OCI-LY7 (cell line): ENCODE measurements around the gene POLR1D. TPM values are rescaled to one million over a fixed set of nuclear protein-coding genes. Genes with fewer than 3 reads are reported as not detected.

ENCODE experiments used
- BruUV-seq: library from RNA; stranded (reverse); fragments of 400-500 nt; replicated peaks from 2 replicates; lab custom pipeline; 2021; lab: Mats Ljungman, UMichigan
- CTCF ChIA-PET: fragments of 300-600 bp; sonication (Branson Sonifier 250); formaldehyde crosslinking; loops from one replicate; lab custom pipeline; 2022; ENCODE audit warnings: antibody characterized with exemption; ENCODE audit not compliant: unreplicated experiment; lab: Charles Lee
- POLR2A ChIA-PET: fragments of 300-600 bp; sonication (Branson Sonifier 250); formaldehyde crosslinking; loops from one replicate; lab custom pipeline; 2022; ENCODE audit warnings: antibody characterized with exemption; lab: Charles Lee
- DNase-seq: peaks from one replicate; pipeline ENCODE4 v3.0.0-alpha.2; 2015; ENCODE audit warnings: low spot score
- H2AFZ ChIP-seq: fragments of 200-600 bp; sonication (generic), shearing (Covaris generic); 2 replicates; pipeline ENCODE4 v1.6.1; 2014; ENCODE audit warnings: mild to moderate bottlenecking, antibody characterized with exemption, low read length, moderate library complexity
- H3K27ac ChIP-seq: fragments of 200-600 bp; sonication (generic); 2 replicates; pipeline ENCODE4 v1.5.1; 2014; ENCODE audit warnings: mixed run types, low read depth, mild to moderate bottlenecking, moderate library complexity, low read length, inconsistent platforms; ENCODE audit not compliant: poor library complexity, severe bottlenecking
- H3K36me3 ChIP-seq: fragments of 200-600 bp; sonication (generic); 2 replicates; pipeline ENCODE4 v1.6.1; 2014; ENCODE audit warnings: mild to moderate bottlenecking, antibody characterized with exemption, low read length, moderate library complexity, mixed read lengths; ENCODE audit not compliant: insufficient read depth
- H3K4me1 ChIP-seq: fragments of 200-600 bp; sonication (generic); 2 replicates; pipeline ENCODE4 v1.5.1; 2014; ENCODE audit warnings: mild to moderate bottlenecking, low read length; ENCODE audit not compliant: insufficient read depth, poor library complexity, severe bottlenecking
- H3K4me2 ChIP-seq: fragments of 200-600 bp; sonication (generic); 2 replicates; pipeline ENCODE4 v1.6.1; 2014; ENCODE audit warnings: mild to moderate bottlenecking, low read length
- H3K4me3 ChIP-seq: fragments of 200-600 bp; sonication (generic); 2 replicates; pipeline ENCODE4 v1.5.1; 2014; ENCODE audit warnings: mild to moderate bottlenecking, low read depth, low read length; ENCODE audit not compliant: poor library complexity, severe bottlenecking
- H3K79me2 ChIP-seq: fragments of 200-600 bp; sonication (generic); 2 replicates; pipeline ENCODE4 v1.6.1; 2016; ENCODE audit warnings: low read depth, mild to moderate bottlenecking, low read length, moderate library complexity, mixed read lengths; ENCODE audit not compliant: insufficient read depth
- H3K9me2 ChIP-seq: fragments of 200-600 bp; sonication (generic); 2 replicates; pipeline ENCODE4 v1.6.1; 2016; ENCODE audit warnings: mild to moderate bottlenecking, low read length, mixed read lengths; ENCODE audit not compliant: insufficient read depth
- H3K9me3 ChIP-seq: fragments of 200-600 bp; sonication (generic); 2 replicates; pipeline ENCODE4 v1.6.1; 2014; ENCODE audit warnings: mild to moderate bottlenecking, mixed run types, low read length, mixed read lengths
- H4K20me1 ChIP-seq: fragments of 200-600 bp; sonication (generic); 2 replicates; pipeline ENCODE4 v1.6.1; 2014; ENCODE audit warnings: mild to moderate bottlenecking, antibody characterized with exemption, low read length, moderate library complexity, mixed read lengths; ENCODE audit not compliant: insufficient read depth
- CTCF ChIP-seq: fragments of 200-600 bp; sonication (generic); conservative IDR thresholded peaks from 2 replicates; pipeline ENCODE4 v1.5.1; 2014; ENCODE audit warnings: mild to moderate bottlenecking, antibody characterized with exemption, low read length, moderate library complexity, mixed read lengths
- EZH2phosphoT487 ChIP-seq: fragments of 200-600 bp; sonication (generic); IDR thresholded peaks from 2 replicates; pipeline ENCODE4 v1.6.1; 2018; ENCODE audit warnings: low read depth, borderline replicate concordance, mild to moderate bottlenecking, mixed run types, antibody characterized with exemption, low read length, moderate library complexity, mixed read lengths
- intact Hi-C: fragments of 100-400 bp; cut with micrococcal nuclease; formaldehyde crosslinking; loops from one replicate; pipeline ENCODE4 v1.10.0; 2022; ENCODE audit not compliant: unreplicated experiment
- total RNA-seq, 2 experiments: library from RNA; depleted of rRNA in 1 of 2; stranded (reverse); fragments of >200 nt in 1 of 2; shearing (Covaris generic) in 1 of 2; gene quantifications; 2 replicates each; pipeline ENCODE4 v1.2.3, GENCODE V29; 2014 to 2022

POLR1D gene
- total RNA-seq, 2 experiments from 2014 or later, result 115 to 174 TPM

- Histone ChIP-seq H4K20me1 (peaks cover 36% of the 10 kb centered on the region), H3K27ac (peak overlapping the region; percentile 51), H2AFZ (peak overlapping the region; percentile 82), H3K36me3 (peaks cover 26% of the 10 kb centered on the region), H3K4me1 (peaks cover 36% of the 10 kb centered on the region), H3K79me2 (peaks cover 60% of the 10 kb centered on the region), H3K4me2 (peak overlapping the region; percentile 98), H3K4me3 (peak overlapping the region; percentile 88), H3K9me2 (no peaks in the 10 kb centered on the region), H3K9me3 (peaks cover 3% of the 10 kb centered on the region; the same call in 1 of the 2 replicates)
- ChIA-PET CTCF (interaction anchor here (1.2 kb wide), 1 partner anchor 194 kb away, joined by 3 read pairs; no protein-coding TSS in a partner anchor), POLR2A (interaction anchor here (0.6 to 2.7 kb wide), 10 partner anchors 12 to 195 kb away, joined by 3 to 7 read pairs (median 4); partner anchors contain the start of gene GTF3A)
- DNase-seq, result peak; percentile 68
- TF ChIP-seq EZH2phosphoT487 (no peak), CTCF (peak; percentile 43)
- intact Hi-C loops, result loop anchor here (2.0 to 5.0 kb wide), 2 partner anchors 169 to 193 kb away; partner anchors contain the start of gene MTIF3
- BruUV-seq, result TSS peak; percentile 59
Measured at GRCh38 chr13:27619728-27620376, 1.8 kb upstream of the POLR1D start.

GRCh38 chr13:27620377-27621115, 1.1 kb upstream of the POLR1D start, which contains the start of gene LNX2:
TSS of gene LNX2 (minus strand) at chr13:27620529. CDS start at chr13:27581703, 38,826 bp downstream.
- peaks cover 36% of the 10 kb centered on the region for H3K4me1 ChIP-seq
- TF ChIP-seq EZH2phosphoT487 (no peak), CTCF (no peak)
- POLR2A ChIA-PET, result interaction anchor here (1.0 to 2.7 kb wide), 7 partner anchors 10 to 195 kb away, joined by 3 to 7 read pairs (median 3); partner anchors contain the start of gene GTF3A
- H3K9me2 ChIP-seq, result no peaks in the 10 kb centered on the region
- H3K36me3 ChIP-seq, result peaks cover 31% of the 10 kb centered on the region
- H2AFZ ChIP-seq, result peak within 1 kb of the TSS; percentile 82
- H3K9me3 ChIP-seq, result no peaks in the 10 kb centered on the region
- CTCF ChIA-PET, result interaction anchor here (0.6 to 1.2 kb wide), 2 partner anchors 195 to 840 kb away, joined by 3 to 5 read pairs; no protein-coding TSS in a partner anchor
- peaks cover 36% of the 10 kb centered on the region for H4K20me1 ChIP-seq
- no TSS peak for BruUV-seq
- peaks cover 63% of the 10 kb centered on the region for H3K79me2 ChIP-seq
- peak; percentile 97 for DNase-seq
- intact Hi-C loops, result loop anchor here (2.0 to 5.0 kb wide), 2 partner anchors 170 to 193 kb away; partner anchors contain the start of gene MTIF3
- peak within 1 kb of the TSS; percentile 88 for H3K4me3 ChIP-seq
- peak within 1 kb of the TSS; percentile 98 for H3K4me2 ChIP-seq
- peak within 1 kb of the TSS; percentile 83 for H3K27ac ChIP-seq
